HG02973 (cell line): ENCODE measurements around the gene TFCP2L1.
"Not testable (repeated sequence)": the region's sequence is repeated elsewhere in the genome, so short reads cannot be mapped to it uniquely, and the experiment has no call there.

Experiments
- ATAC-seq: cut with Tn5 transposase; IDR thresholded peaks from one replicate; pipeline ENCODE4 v1.9.1; 2021; ENCODE audit warnings: moderate library complexity; ENCODE audit not compliant: unreplicated experiment

The TFCP2L1 gene, protein sequence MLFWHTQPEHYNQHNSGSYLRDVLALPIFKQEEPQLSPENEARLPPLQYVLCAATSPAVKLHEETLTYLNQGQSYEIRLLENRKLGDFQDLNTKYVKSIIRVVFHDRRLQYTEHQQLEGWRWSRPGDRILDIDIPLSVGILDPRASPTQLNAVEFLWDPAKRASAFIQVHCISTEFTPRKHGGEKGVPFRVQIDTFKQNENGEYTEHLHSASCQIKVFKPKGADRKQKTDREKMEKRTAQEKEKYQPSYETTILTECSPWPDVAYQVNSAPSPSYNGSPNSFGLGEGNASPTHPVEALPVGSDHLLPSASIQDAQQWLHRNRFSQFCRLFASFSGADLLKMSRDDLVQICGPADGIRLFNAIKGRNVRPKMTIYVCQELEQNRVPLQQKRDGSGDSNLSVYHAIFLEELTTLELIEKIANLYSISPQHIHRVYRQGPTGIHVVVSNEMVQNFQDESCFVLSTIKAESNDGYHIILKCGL

DNA sequence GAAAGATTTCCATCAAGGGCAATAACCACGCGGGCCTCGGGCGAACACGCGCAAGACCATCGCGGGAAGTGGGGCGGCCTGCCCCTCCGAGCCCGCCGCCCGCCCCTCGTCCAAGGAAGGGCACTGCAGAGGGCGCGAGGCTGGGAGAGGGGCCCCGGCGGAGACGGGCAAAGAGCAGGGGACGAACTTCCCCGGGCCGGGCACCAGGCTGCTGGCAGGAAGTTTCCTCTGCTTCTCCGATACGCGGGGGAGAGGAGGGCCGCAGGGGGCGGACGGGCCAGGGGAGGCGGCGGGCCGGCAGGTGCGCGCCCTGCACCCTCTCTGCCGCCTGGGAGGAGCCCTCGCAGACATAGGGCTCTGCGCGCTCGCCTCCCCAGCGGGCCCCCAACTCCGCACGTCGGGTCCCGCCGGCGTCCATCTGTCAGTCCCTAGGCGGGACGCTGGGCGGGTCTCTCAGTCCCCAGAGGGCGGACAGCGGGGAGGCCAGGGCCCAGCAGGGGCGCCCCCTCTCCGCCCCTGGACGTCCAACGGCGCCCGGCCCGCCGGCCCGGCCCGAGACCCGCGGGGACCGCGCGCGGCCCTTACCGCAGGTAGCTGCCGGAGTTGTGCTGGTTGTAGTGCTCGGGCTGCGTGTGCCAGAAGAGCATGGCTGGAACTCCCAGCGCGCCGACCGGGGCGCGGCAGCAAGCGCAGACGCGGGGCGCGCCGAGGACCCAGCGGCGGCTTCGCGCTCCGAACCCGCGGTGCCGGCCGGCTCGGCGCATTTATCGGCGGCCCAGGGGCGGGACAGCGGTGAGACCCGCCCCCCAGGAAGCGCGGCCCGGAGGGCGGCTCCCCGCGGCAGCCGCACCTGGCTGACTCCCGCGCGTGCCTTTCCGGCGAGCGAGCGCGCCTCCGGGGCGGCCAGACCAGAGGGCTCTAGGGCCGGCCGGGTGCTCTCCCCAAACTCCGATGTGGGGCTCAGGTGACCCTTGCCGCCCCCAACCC, at the start of gene TFCP2L1:
TSS of gene TFCP2L1 (minus strand) at position 740 of the 987 bp plus-strand sequence. CDS start at position 647, 93 bp downstream.
- ATAC-seq = peak; percentile 56

DNA sequence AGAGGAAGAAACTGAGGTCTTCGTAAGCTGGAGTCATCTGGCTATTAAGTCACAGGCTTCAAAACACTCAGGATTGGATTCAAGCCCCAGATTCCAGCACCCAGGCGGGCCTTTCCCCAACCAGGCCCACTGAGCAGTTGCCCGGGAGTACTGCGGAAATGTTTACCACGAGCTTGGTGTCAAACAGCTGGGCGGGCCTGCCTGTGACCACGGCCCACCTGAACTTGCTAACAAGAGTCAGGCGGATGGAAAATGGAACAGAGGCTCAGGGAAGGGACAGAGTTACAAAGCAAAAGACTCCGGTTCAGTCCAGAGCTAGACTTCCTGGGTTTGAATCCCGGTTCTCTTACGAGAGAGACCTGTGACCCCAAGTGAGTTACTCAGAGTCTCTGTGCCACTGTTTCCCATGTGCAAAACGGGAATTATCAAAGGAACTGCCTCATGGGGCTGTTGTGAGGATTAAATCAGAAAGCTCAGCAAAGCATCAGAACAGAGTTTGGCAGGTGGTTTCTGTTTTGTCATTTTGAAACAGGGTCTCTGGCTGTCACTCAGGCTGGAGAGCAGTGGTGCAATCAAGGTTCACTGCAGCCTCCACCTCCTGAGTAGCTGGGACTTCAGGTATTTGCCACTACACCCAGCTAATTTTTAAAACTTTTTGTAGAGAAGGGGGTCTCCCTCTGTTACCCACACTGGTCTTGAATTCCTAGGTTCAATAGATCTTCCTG, 49.0 kb upstream of the TFCP2L1 start:
- ATAC-seq = peak; percentile 85

DNA sequence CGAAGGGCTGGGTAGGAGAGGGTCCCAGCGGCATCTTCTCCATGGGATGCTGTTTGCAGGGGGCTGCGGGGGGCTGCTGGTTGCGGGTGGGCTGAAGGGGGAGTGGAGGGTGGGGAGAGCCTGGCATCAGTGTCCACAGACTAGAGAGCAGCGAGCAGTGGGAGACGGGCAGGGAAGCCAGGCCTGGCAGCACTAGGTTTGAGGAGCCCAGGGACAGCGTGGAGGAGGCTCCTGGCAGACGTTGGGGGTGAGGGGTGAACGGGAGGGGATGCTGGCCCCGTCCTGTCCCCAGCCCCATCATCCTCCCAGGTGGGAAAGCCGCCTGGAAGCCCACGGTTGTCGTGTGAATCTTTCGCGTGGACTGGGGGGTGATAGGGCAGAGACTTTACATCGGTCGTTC, 48.2 kb upstream of the TFCP2L1 start:
- ATAC-seq = no peak

DNA sequence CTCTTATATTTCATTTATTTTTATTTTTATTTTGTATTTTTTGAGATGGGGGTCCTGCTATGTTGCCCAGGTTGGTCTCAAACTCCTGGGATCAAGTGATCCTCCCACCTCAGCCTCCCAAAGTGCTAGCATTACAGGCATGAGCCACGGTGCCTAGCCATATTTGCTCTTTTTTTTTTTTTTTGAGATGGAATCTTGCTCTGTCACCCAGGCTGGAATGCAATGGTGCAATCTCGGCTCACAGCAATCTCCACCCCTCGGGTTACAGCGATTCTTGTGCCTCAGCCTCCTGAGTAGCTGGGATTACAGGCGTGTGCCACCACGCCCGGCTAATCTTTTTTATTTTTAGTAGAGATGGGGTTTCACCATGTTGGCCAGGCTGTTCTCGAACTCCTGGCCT, 46.3 kb upstream of the TFCP2L1 start:
- ATAC-seq = not testable (repeated sequence)

DNA sequence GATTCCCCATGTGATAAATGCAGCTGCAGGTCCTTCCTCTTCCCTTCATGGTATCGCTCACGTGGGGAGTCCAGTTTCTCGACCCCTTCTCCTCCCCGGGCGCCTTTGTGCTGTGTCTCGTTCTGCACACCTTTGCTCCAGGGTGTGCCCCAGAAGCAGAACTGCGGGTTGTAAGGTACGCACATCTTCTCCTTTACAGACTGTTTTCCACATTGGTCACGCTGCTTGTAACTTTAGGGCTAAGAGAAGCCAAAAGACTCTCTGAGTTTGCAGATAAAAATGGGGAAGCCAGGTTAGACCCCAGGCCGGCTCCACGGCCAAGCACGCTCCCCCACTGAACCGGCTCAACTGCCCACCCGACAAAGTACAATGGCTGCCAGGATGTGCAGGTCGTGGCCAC, 45.9 kb upstream of the TFCP2L1 start:
- ATAC-seq = no peak

DNA sequence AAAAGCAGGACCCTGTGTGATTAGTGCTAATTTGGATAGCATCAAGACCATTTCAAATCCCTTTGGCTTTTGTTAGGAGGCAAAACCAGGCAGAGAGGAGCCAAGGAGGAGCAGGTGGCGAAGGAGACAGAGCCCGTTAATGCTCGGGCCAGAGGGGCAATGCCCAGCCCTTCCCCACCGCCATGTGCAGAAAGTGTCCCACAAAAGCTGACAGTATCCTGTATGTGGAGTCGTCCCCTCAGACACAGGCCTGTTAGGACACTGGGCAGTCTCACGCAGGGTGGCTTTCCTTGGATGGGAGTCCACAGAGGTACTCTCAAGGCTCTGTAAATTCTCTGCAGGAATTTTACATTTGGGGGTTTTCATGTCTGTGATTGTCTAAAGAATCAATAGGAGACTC, 44.8 kb upstream of the TFCP2L1 start:
- no peak for ATAC-seq

DNA sequence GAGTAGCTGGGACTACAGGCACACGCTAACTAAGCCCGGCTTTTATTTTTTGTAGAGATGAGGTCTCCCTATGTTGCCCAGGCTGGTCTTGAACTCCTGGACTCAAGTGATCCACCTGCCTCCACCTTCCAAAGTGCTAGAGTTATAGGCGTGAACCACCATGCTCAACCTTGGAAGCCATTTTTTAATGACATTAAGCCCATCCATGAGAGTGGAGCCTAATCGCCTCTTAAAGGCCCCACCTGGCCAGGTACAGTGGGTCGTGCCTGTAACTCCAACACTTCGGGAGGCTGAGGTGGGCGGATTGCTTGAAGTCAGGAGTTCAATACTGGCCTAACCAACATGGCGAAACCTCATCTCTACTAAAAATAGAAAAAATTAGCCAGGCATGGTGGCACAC, 41.6 kb upstream of the TFCP2L1 start:
- no peak for ATAC-seq

DNA sequence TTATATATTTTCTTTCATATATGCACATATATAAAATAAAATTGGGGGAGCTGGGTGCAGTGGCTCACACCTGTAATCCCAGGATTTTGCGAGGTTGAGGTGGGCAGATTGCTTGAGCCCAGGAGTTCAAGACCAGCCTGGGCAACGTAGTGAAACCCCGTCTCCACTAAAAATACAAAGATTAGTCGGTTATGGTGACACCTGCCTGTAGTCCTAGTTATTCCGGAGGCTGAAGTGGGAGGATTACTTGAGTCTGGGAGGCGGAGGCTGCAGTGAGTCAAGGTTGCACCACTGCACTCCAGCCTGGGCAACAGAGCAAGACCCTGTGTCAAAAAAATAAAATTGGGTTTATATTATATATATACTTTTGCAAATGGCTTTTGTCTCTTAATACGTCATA, 39.6 kb upstream of the TFCP2L1 start:
- no peak for ATAC-seq

DNA sequence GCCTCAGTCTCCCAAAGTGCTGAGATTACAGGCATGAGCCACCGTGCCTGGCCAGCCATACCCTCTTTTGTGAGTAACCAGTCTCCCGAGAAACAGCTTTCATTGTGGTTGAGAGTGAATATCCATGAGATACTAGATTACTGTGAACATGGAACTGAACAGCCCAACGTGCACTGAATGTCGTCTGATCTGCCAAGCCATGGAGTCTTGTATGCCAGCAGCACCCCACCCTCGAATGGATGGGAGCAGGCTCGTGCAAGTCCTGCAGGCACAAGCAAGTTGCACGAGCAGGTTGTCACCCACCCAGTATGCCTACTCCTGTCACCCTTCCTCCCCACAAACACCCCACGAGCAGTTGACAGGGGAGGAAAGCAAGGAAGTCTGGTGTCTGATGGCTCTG, 36.5 kb upstream of the TFCP2L1 start:
- ATAC-seq = no peak

DNA sequence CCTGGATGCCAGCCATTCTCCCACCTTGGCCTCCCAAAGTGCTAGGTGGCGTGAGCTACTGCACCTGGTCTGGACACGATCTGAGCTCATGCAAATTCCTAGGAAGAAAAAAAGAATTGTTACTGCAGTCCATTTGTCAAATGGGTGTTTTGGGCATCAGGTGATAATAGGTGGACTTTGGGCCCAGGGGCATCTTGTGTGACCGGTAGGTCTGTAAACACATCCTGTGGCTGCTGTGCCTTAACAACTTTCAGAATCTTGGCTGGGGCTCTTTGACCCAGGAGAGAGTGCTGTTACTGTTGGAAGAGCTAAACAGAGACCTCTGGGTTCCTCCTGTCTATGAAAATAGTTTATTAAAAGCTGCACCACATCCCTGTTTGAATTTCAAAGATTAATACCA, 34.9 kb upstream of the TFCP2L1 start:
- no peak for ATAC-seq

DNA sequence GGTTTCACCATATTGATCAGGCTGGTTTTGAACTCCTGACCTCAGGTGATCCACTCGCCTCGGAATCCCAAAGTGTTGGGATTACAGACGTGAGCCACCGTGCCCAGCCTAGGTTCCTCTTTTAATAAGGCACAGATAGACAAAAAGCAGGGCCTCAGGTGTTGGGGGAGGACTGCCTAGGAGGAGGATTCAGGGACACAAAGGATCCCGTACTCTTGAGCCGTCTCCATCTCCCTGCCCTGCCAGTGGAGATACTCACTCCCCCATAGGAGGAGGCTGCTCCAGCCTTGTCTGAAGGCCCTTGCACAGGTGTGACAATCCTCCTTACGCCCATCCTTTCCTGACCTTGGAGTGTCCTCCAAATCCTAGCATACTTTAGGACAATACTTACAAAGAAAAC, 32.0 kb upstream of the TFCP2L1 start:
- no peak for ATAC-seq

DNA sequence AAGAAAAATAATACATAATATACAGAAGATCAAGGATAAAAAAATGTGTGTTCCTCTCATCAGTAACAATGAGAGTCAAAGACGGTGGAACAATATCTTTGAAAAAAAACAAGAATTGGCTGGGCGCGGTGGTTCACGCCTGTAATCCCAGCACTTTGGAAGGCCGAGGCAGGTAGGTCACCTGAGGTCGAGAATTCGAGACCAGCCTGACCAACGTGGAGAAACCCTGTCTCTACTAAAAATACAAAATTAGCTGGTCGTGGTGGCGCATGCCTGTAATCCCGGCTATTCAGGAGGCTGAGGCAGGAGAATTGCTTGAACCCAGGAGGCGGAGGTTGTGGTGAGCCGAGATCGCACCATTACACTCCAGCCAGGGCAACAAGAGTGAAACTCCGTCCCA, 28.7 kb upstream of the TFCP2L1 start:
- ATAC-seq = not testable (repeated sequence)

DNA sequence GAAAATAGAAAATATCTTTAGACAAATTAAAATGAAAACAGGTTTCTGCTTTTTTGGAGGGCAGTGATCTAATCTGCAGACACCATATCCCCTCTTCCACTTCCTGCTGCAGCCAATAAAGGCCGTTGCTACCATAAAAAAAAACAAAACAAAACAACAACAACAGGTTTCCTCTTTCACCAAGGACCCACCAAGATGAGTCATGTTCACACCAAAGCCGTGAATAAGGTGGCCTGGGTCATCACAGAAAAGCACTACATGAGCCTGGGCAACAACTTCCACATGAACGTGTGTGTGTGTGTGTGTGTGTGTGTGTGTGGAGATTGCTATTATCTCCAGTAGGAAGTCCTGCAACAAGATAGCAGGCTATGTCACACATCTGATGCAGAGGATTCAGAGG, 24.8 kb upstream of the TFCP2L1 start:
- ATAC-seq = peak; percentile 97

DNA sequence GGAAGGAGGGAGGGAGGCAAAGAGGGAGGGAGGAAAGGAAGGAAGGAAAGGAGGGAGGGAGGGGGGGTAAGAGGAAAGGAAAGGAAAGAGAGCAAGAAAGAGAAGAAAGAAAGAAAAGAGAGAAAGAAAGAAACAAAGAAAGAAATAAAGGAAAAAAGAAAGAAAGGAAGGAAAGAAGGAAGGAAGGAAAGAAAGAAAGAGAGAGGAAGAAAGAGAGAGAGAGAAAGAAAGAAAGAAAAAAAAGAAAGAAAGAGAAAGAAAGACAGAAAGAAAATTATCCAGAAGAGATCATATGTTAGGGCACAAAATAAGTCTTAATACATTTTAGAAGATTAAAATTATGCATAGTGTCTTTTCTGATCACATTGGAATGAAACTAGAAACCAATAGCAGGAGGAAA, 24.3 kb upstream of the TFCP2L1 start:
- ATAC-seq = no peak

DNA sequence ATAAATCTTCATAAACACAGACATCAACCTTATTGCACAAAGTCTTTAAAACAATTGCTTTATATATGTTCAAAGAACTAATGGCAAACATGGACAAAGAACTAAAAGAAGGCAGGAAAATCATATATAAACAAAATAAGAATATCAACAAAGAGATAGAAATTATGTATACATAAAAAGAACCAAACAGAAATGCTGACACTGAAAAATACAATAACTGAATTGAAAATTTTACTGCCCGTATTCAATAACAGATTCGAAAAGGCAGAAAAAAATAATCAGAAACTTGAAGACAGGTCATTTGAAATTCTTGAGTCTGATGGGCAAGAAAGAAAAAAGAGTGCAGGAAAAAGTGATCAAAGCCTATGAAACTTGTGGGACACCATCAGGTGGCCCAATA, 22.0 kb upstream of the TFCP2L1 start:
- no peak for ATAC-seq

DNA sequence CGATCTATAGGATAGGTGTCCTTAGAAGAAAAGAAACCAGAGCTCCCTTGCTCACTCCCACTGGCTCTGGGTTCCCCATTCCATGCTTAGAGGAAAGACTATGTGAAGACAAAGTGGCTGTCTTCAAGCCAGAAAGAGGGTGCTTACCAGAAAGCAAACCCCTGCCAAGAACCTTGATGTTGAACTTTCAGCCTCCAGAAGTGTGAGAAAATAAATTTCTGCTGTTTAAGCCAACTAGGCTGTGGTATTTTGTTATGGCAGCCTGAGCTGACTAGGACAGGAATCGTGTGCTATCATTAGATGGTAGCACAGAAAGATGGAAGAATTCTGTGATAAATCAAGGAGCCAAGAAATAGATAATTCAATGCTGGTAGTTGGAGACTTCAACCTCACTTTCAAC, 19.9 kb upstream of the TFCP2L1 start:
- no peak for ATAC-seq

DNA sequence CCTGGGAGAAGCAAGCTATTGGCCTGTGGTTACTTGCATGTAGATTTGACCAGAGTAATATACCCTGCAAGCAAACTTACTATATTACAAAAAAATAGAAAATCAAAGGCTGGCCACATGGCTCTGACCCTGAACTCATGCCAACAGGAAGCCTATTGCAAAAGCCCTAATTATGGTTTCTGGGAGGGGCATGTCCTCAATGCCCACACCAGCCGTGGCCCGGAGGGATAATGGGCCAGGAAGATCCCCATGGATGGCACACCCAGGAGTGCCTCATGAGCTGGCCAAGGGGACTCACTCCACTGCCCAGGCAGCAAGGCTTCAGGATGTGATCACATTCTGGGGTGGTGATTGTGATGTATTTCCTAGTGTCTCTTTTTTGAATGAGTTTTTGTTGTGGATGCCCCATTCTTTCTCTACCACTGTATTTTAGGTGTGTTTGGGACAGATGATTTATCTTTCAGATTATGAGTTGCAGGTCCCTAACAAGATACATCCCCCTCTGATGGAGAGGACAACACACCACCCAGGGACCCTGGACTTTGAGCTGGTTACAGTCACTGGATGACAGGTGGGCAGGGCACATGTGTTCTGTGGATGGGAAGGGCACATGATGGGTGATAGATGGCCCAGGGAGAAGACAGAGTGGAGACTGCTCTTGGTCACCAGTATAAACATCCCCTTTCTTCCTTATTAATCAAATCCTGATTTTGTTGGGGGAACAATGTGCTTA, 18.7 kb upstream of the TFCP2L1 start:
- no peak for ATAC-seq

DNA sequence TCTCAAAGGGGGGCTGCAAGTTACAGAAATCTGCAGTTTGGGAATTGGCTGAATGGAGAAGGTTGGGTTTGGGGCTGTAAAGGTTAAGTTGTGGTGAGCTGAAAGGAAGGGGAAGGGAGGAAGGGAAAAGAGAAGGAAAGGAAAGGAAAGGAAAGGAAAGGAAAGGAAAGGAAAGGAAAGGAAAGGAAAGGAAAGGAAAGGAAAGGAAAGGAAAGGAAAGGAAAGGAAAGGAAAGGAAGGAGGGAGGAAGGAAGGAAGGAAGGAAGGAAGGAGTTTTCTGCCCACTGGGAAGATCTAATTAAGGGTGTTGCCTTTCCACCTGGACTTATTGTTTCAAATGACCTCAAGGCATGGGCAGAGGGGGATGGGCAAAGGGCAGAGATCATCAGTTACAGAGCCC, 16.2 kb upstream of the TFCP2L1 start:
- not testable (repeated sequence) for ATAC-seq

DNA sequence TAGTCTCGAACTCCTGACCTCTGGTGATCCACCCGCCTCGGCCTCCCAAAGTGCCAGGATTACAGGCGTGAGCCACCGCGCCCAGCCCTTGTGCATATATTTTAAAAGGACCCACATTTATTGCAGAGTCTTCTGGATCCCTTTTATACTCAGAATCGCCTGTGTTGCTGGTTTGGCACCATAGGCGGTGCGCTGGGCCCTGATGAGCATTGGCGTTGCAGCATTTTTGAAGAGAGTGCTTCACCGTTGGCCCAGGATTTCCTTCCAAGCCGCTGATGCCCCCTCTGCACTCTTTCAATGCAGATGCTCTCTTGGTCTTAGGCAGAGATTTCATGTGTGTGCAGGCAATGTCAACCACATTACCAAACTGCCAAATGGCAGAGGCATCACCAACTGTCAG, 13.5 kb upstream of the TFCP2L1 start:
- no peak for ATAC-seq

DNA sequence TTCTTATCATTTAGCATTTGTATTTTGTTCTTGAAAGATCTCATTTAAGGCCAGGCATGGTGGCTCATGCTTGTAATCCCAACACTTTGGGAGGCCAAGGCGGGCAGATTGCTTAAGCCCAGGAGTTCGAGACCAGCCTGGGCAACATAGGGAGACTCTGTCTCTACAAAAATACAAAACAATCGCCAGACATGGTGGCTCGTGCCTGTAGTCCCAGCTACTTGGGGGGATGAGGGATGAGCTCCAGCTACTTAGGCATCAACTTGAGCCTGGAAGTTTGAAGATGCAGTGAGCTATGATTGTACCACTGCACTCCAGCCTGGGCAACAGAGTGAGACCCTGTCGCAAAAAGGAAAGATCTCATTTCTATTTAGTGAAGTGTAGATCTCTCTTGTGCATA, 12.9 kb upstream of the TFCP2L1 start:
- not testable (repeated sequence) for ATAC-seq
